HepG2 (cell line): ENCODE measurements around the gene PCGF2. TPM values are rescaled to one million over a fixed set of nuclear protein-coding genes. Genes with fewer than 3 reads are reported as not detected.

Experiments
- ATAC-seq: fragments of 200-7000 bp; cut with Tn5 transposase; 3 replicates; pipeline ENCODE4 v1.9.1; 2020; ENCODE audit warnings: mild to moderate bottlenecking, moderate library complexity
- BruUV-seq: library from RNA; stranded (reverse); fragments of 400-500 nt; replicated peaks from 2 replicates; lab custom pipeline; 2021; lab: Mats Ljungman, UMichigan
- CTCF ChIA-PET: fragments of 300-600 bp; formaldehyde crosslinking; extraction: SDS; loops from one replicate; lab custom pipeline; 2021; ENCODE audit warnings: low total read pairs, inconsistent platforms, low intra/inter-chr PET ratio; lab: Yijun Ruan, JAX
- POLR2A ChIA-PET: fragments of 350-600 bp; sonication (Branson Sonifier 250); formaldehyde crosslinking; loops from one replicate; lab custom pipeline; 2020; ENCODE audit warnings: antibody characterized with exemption, inconsistent platforms; lab: Yijun Ruan, JAX
- DNase-seq: peaks from one replicate; pipeline ENCODE4 v3.0.0-alpha.2; 2015; ENCODE audit warnings: low spot score
- FAIRE-seq: peaks from 3 replicates; lab custom pipeline; 2011; peaks lifted over from hg19 to GRCh38; lab: Jason Lieb, UNC
- H2AFZ ChIP-seq: one replicate; pipeline ENCODE4 v1.6.1; 2011; ENCODE audit warnings: low read length, inconsistent platforms
- H3K27ac ChIP-seq: fragments of 300-600 bp; 3 replicates; pipeline ENCODE4 v1.8.0; 2011; ENCODE audit warnings: mixed run types, mild to moderate bottlenecking, mixed read lengths, low read length, inconsistent platforms; ENCODE audit not compliant: insufficient read depth; ENCODE audit errors: extremely low read length
- H3K27me3 ChIP-seq, 2 experiments: fragments of 200-600 bp in 1 of 2; 2 replicates in 1 of 2; 3 replicates in 1 of 2; pipeline versions ENCODE4 v1.6.0 to v1.8.0; 2011; ENCODE audit warnings: low read length in 2 of 2, mild to moderate bottlenecking in 2 of 2, moderate library complexity in 2 of 2, inconsistent platforms in 1 of 2; ENCODE audit not compliant: insufficient read depth in 2 of 2, control insufficient read depth in 1 of 2
- H3K36me3 ChIP-seq, 2 experiments: fragments of 200-600 bp in 1 of 2; replicated peaks in 1 of 2; 2 replicates in 1 of 2; 3 replicates in 1 of 2; pipeline versions ENCODE4 v1.5.1 to v1.8.0; 2011; ENCODE audit warnings: low read length in 2 of 2, inconsistent platforms in 1 of 2; ENCODE audit not compliant: insufficient read depth in 2 of 2, control insufficient read depth in 1 of 2
- H3K4me1 ChIP-seq: 2 replicates; pipeline ENCODE4 v1.5.1; 2012; ENCODE audit warnings: low read length, inconsistent platforms; ENCODE audit not compliant: insufficient read depth
- H3K4me2 ChIP-seq: 2 replicates; pipeline ENCODE4 v1.6.0; 2011; ENCODE audit warnings: low read depth, low read length, inconsistent platforms
- H3K4me3 ChIP-seq, 3 experiments: fragments of 200-600 bp in 1 of 3; sonication (generic), shearing (Covaris generic) in 1 of 3; replicated peaks in 1 of 3; 2 replicates each; pipeline ENCODE4 v1.5.1; 2011 to 2016; ENCODE audit warnings: low read length in 3 of 3, inconsistent platforms in 2 of 3, low read depth in 2 of 3, mild to moderate bottlenecking in 2 of 3, control low read depth in 1 of 3, mixed read lengths in 1 of 3; ENCODE audit not compliant: insufficient read depth in 1 of 3
- H3K79me2 ChIP-seq: one replicate; pipeline ENCODE4 v1.6.1; 2011; ENCODE audit warnings: low read length, inconsistent platforms; ENCODE audit not compliant: insufficient read depth
- H3K9ac ChIP-seq: 2 replicates; pipeline ENCODE4 v1.6.0; 2011; ENCODE audit warnings: mild to moderate bottlenecking, low read depth, low read length, inconsistent platforms; ENCODE audit not compliant: insufficient read depth
- H3K9me3 ChIP-seq: 2 replicates; pipeline ENCODE4 v1.5.1; 2012; ENCODE audit warnings: mild to moderate bottlenecking, low read length
- H4K20me1 ChIP-seq: 2 replicates; pipeline ENCODE4 v1.6.0; 2011; ENCODE audit warnings: inconsistent platforms, mild to moderate bottlenecking, low read length, moderate library complexity; ENCODE audit not compliant: insufficient read depth
- ARID4A ChIP-seq: sonication (generic); formaldehyde crosslinking; IDR thresholded peaks from 2 replicates; pipeline ENCODE4 v1.5.0; 2020; ENCODE audit warnings: mild to moderate bottlenecking, missing genetic modification reagents, borderline replicate concordance
- ELF1 ChIP-seq: sonication (generic); formaldehyde crosslinking; IDR thresholded peaks from 2 replicates; pipeline ENCODE4 v1.4.0; 2020; ENCODE audit warnings: missing genetic modification reagents
- FOXO4 ChIP-seq: sonication (generic); formaldehyde crosslinking; conservative IDR thresholded peaks from 2 replicates; pipeline ENCODE4 v1.8.1; 2023; ENCODE audit warnings: missing genetic modification reagents
- GATA4 ChIP-seq: sonication (generic); IDR thresholded peaks from 2 replicates; pipeline ENCODE4 v1.6.1; 2016; ENCODE audit warnings: antibody characterized with exemption, low read depth, borderline replicate concordance
- GMEB2 ChIP-seq: IDR thresholded peaks from 2 replicates; pipeline ENCODE4 v1.6.1; 2016; ENCODE audit warnings: missing biosample characterization, missing genetic modification reagents, low read depth
- MBD4 ChIP-seq: IDR thresholded peaks from 2 replicates; pipeline ENCODE4 v1.6.1; 2012; ENCODE audit warnings: low read length, inconsistent platforms, borderline replicate concordance
- NFIC ChIP-seq: IDR thresholded peaks from 2 replicates; pipeline ENCODE4 v1.6.1; 2012; ENCODE audit warnings: mild to moderate bottlenecking, low read length, inconsistent platforms
- SNAPC4 ChIP-seq: sonication (generic); formaldehyde crosslinking; IDR thresholded peaks from 2 replicates; pipeline ENCODE4 v1.4.0; 2020; ENCODE audit warnings: mild to moderate bottlenecking, missing genetic modification reagents
- ZMYM2 ChIP-seq: sonication (generic); formaldehyde crosslinking; IDR thresholded peaks from 2 replicates; pipeline ENCODE4 v1.8.0; 2022; ENCODE audit warnings: mild to moderate bottlenecking, missing genetic modification reagents
- WGBS: methylation state at CpG from one replicate; pipeline ENCODE4 v1.1.6; 2017; ENCODE audit warnings: low lambda C conversion rate; 5-methylcytosine and 5-hydroxymethylcytosine counted together
- in situ Hi-C: cut with HindIII; loops from 2 replicates; pipeline ENCODE4 v1.10.0; 2017; ENCODE audit warnings: low pct_unique_long_range_greater_than_20kb; ENCODE audit not compliant: extremely low pct_ligation_motif_present
- intact Hi-C: fragments of 100-400 bp; cut with micrococcal nuclease; formaldehyde crosslinking; loops from one replicate; pipeline ENCODE4 v1.10.0; 2022; ENCODE audit not compliant: unreplicated experiment
- polyA plus RNA-seq, 8 experiments: library from polyadenylated mRNA; depleted of rRNA in 3 of 8; stranded (reverse) in 7 of 8; unstranded in 1 of 8; fragments of >200 nt; fragmentation: Illumina TruSeq in 4 of 8; extraction: Trizol in 4 of 8; gene quantifications; 2 replicates each; pipeline versions ENCODE4 v1.2.1 to v1.2.3, GENCODE V29; 2011 to 2016; ENCODE audit warnings: low read depth in 4 of 8, missing spikeins in 1 of 8, mixed read lengths in 1 of 8; ENCODE audit not compliant: insufficient read depth in 1 of 8
- total RNA-seq, 5 experiments: library from RNA; depleted of rRNA; stranded (reverse); fragments of >200 nt; fragmentation: Illumina TruSeq; extraction: Trizol; gene quantifications; 2 replicates each; pipeline ENCODE4 v1.2.3, GENCODE V29; 2016; ENCODE audit warnings: low read depth in 1 of 5

PCGF2 gene
- total and polyA plus RNA-seq, 2 of the 13 experiments (the other 11 are each of a cell fraction or from before 2014, with no cell fraction given) = 11.6 to 29.4 TPM

- TF ChIP-seq ARID4A = 0 out of 2 replicates have a peak, but pooled peaks have one; percentile 33
- 0 out of 2 replicates have a peak, but pooled peaks have one; percentile 0 for TF ChIP-seq FOXO4
- TF ChIP-seq GATA4 = no peak
- no peak for TF ChIP-seq MBD4
Observed at GRCh38 chr17:38698760-38699159, 49.4 kb downstream of the PCGF2 start (continued).

- FAIRE-seq = no peak
- ChIA-PET POLR2A (interaction anchor here (0.7 to 1.5 kb wide), 3 partner anchors 34 to 83 kb away, joined by 3 to 4 read pairs (median 3); partner anchors contain the start of gene CISD3), CTCF (no interaction called here)
- TF ChIP-seq ZMYM2 (0 out of 2 replicates have a peak, but pooled peaks have one; percentile 9), NFIC (no peak), SNAPC4 (CRISPR knock-in tag) (no peak), ELF1 (CRISPR knock-in tag) (no peak), GMEB2 (no peak)
Observed at GRCh38 chr17:38697061-38697820, 50.9 kb downstream of the PCGF2 start.

More at GRCh38 chr17:38697061-38697820, 50.9 kb downstream of the PCGF2 start:
- H3K9me3 ChIP-seq = no peaks in the 10 kb centered on the region
- H3K9ac ChIP-seq = no peak overlapping the region
- H2AFZ ChIP-seq = no peak overlapping the region
- H3K4me1 ChIP-seq = peaks cover 87% of the 10 kb centered on the region
- WGBS = 44% methylated on average over 4 of the region's 4 CpGs
- no peaks in the 10 kb centered on the region; a peak in 1 of 5 replicates for H3K27me3 ChIP-seq
- H4K20me1 ChIP-seq = no peaks in the 10 kb centered on the region
- H3K27ac ChIP-seq = no peak overlapping the region
- peaks cover 3% of the 10 kb centered on the region for H3K79me2 ChIP-seq
- intact Hi-C loops (no loop called here), in situ Hi-C loops (no loop called here)
- no TSS peak for BruUV-seq
- H3K4me2 ChIP-seq = no peak overlapping the region
- DNase-seq = no peak
- no peak for ATAC-seq
- H3K36me3 ChIP-seq = no peaks in the 10 kb centered on the region
- H3K4me3 ChIP-seq = no peak overlapping the region
